K562 (cell line): Measurements from ENCODE around the gene DYRK1A. TPM values are rescaled to one million over a fixed set of nuclear protein-coding genes. Genes with fewer than 3 reads are reported as not detected.

ENCODE experiments used
- CREB3 ChIP-seq: fragments of 450-650 bp; conservative IDR thresholded peaks from 2 replicates; pipeline ENCODE4 v1.6.1; 2016; ENCODE audit warnings: missing genetic modification characterization, low read depth, mild to moderate bottlenecking, missing compliant biosample characterization, moderate library complexity
- CSDE1 ChIP-seq, 2 experiments: fragments of 450-650 bp; IDR thresholded peaks; 2 replicates each; pipeline ENCODE4 v1.6.1; 2016; ENCODE audit warnings: mild to moderate bottlenecking in 1 of 2
- E2F1 ChIP-seq: sonication (generic); formaldehyde crosslinking; IDR thresholded peaks from 2 replicates; pipeline ENCODE4 v1.8.1; 2023; ENCODE audit warnings: mild to moderate bottlenecking, missing genetic modification reagents, moderate library complexity
- GTF2E2 ChIP-seq: fragments of 200-800 bp; sonication (Bioruptor generic); IDR thresholded peaks from 2 replicates; pipeline ENCODE4 v1.6.1; 2016; ENCODE audit warnings: missing genetic modification characterization, missing compliant biosample characterization
- HDAC8 ChIP-seq: fragments of 450-650 bp; IDR thresholded peaks from 2 replicates; pipeline ENCODE4 v1.6.1; 2016; ENCODE audit warnings: mild to moderate bottlenecking, missing genetic modification characterization, moderate library complexity, missing compliant biosample characterization
- PHB ChIP-seq: fragments of 250-450 bp; sonication (Bioruptor Pico); IDR thresholded peaks from 2 replicates; pipeline ENCODE4 v1.5.0; 2021
- ZBTB40 ChIP-seq, 2 experiments: fragments of 450-650 bp in 1 of 2; sonication (generic) in 1 of 2; formaldehyde crosslinking in 1 of 2; IDR thresholded peaks; 2 replicates each; pipeline versions ENCODE4 v1.7.1 to v1.9.0; 2016 to 2022; ENCODE audit warnings: inconsistent platforms in 1 of 2, mild to moderate bottlenecking in 1 of 2, missing genetic modification reagents in 1 of 2
- ZNF133 ChIP-seq: fragments of 250-450 bp; sonication (Bioruptor Pico); IDR thresholded peaks from 2 replicates; pipeline ENCODE4 v1.4.0; 2020; ENCODE audit warnings: mild to moderate bottlenecking
- ZNF609 ChIP-seq: sonication (generic); formaldehyde crosslinking; IDR thresholded peaks from 2 replicates; pipeline ENCODE4 v1.8.1; 2023; ENCODE audit warnings: missing genetic modification reagents, mild to moderate bottlenecking, borderline replicate concordance
- polyA plus RNA-seq, 8 experiments: library from polyadenylated mRNA; depleted of rRNA in 4 of 8; stranded (reverse) in 5 of 8; unstranded in 3 of 8; fragments of >200 nt; fragmentation: Nextera tagmentation in 2 of 8; fragmentation: Illumina TruSeq in 1 of 8; extraction: Ambion mirVana in 2 of 8; extraction: Trizol in 1 of 8; gene quantifications; 2 replicates each; pipeline versions ENCODE4 v1.2.1 to v1.2.3, GENCODE V29; 2011 to 2014; ENCODE audit warnings: inconsistent platforms in 1 of 8, missing spikeins in 1 of 8
- total RNA-seq, 7 experiments: library from RNA; depleted of rRNA in 6 of 7; stranded (reverse); fragments of >200 nt in 6 of 7; fragmentation: Illumina TruSeq in 2 of 7; extraction: Trizol in 2 of 7; gene quantifications; 2 replicates each; pipeline versions ENCODE4 v1.2.1 to v1.2.3, GENCODE V29; 2011 to 2021; ENCODE audit warnings: low replicate concordance in 1 of 7

The DYRK1A gene
- total and polyA plus RNA-seq, 9 of the 15 experiments (the other 6 are each of a cell fraction or from before 2014, with no cell fraction given): 3.7 to 64.8 (median 42.3) TPM

GRCh38 chr21:37566790-37567615 is 200.4 kb downstream of the DYRK1A start (continued):
- TF ChIP-seq CSDE1 (IDR thresholded peaks at IDR 0.05): no peak
- TF ChIP-seq CREB3 (tag): peak; percentile 99
- peak; percentile 97 for TF ChIP-seq HDAC8
- TF ChIP-seq ZNF609 (CRISPR knock-in tag): no peak
- TF ChIP-seq PHB (CRISPR knock-in tag): peak; percentile 34; the same call in 1 of the 2 replicates
- peak; percentile 76; the same call in 1 of the 2 replicates for TF ChIP-seq ZNF133
- TF ChIP-seq GTF2E2 (tag): peak; percentile 74; the same call in 1 of the 2 replicates
- no peak for TF ChIP-seq E2F1 (CRISPR knock-in tag)
- TF ChIP-seq ZBTB40 (IDR thresholded peaks at IDR 0.05): no peak
- no peak for TF ChIP-seq ZBTB40 (CRISPR knock-in tag; IDR thresholded peaks at IDR 0.05)
